GM18520 (cell line): ENCODE results near the gene CLEC17A.
A peak's percentile ranks its signal among the peaks of the same experiment; 100 is the strongest.
"Not testable (repeated sequence)": the region's sequence is repeated elsewhere in the genome, so short reads cannot be mapped to it uniquely, and the experiment has no call there.

Experiments
- ATAC-seq: cut with Tn5 transposase; IDR thresholded peaks from one replicate; pipeline ENCODE4 v1.9.1; 2021; ENCODE audit not compliant: unreplicated experiment

Gene CLEC17A

DNA sequence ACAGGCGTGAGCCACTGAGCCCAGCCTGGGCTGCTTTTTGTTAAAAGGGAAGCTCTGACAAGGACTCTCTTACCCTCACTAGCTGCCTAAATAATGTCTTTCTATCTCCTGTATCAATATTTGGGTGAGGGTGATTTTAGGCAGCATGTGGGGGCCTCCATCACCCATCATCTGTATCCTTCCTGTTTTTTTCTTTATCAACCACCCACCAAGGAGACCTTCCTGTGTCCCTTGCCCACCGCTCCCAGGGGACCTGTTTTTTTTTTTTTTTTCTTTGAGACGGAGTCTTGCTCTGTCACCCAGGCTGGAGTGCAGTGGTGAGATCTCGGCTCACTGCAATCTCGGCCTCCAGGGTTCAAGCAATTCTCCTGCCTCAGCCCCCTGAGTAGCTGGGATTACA is 5.6 kb upstream of the CLEC17A start:
- no peak for ATAC-seq

- ATAC-seq, result no peak
Measured at GRCh38 chr19:14577885-14578427, 4.9 kb upstream of the CLEC17A start.

DNA sequence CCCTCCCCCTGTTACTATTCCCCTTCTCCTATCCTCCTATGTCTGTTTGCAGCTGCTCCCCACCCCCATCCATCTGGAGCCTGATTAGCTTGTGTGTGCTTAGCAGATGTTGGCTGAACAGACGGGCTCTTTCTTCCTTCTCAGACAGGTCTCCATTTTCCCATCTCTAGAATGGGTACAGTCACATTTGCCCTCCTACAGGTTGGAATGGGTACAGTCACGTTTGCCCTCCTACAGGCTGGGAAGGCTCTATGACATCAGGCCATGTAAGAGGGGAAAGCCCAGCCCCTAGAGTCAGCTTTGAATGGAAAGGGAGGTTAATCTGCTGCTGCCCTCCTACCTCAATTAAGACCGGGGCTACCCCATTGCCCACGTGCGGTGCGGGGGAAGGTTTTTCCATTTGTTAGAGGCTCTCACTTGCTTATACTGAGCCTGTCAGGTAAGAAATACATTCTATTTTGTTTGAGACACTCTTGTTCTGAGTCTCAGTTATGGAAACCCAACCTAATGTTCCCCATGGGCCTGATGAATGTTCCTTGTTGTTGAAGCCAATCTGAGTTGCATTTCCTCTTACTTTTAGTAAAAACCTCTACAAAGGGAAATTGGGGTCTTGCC is 2.2 kb upstream of the CLEC17A start:
- no peak for ATAC-seq

- not testable (repeated sequence) for ATAC-seq
Measured at GRCh38 chr19:14584372-14584771, 1.5 kb downstream of the CLEC17A start.

- ATAC-seq, result peak; percentile 75
Measured at GRCh38 chr19:14585187-14585586, 2.3 kb downstream of the CLEC17A start.

DNA sequence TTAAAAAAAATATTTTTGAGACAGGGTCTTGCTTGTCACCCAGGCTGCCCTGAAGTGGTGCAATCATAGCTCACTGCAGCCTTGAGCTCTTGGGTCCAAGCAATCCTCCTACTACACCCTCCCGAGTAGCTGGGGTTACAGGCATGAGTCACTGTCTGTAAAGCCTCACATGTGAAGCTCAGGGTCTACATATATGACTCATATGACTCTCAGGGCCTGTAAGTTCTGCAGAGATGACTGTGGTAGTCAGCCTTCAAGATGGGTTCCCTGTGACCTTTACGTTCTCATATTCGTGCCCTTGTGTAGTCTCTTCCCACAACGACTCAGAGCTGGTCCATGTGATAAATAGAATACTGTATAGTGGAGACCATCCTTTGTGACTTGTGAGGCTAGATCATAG is 6.5 kb downstream of the CLEC17A start:
- ATAC-seq, result not testable (repeated sequence)

DNA sequence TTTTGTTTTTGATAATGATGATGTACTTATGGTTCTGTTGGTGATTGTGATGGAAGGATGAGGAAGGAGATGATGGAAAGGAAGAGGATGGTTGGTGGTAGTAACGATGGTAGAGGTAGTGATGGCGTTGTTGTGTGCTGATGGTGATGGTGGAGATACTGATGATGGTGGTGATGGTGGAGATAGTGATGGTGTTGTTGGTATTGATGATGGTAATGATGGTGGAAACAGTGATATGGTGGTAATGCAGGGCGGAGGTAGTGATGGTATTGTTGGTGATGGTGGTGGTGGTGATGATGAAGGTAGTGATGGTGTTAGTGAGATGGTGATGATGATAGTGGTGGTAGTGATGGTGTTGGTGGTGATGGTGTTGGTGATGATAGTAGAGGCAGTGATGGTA is 12.7 kb downstream of the CLEC17A start:
- no peak for ATAC-seq

DNA sequence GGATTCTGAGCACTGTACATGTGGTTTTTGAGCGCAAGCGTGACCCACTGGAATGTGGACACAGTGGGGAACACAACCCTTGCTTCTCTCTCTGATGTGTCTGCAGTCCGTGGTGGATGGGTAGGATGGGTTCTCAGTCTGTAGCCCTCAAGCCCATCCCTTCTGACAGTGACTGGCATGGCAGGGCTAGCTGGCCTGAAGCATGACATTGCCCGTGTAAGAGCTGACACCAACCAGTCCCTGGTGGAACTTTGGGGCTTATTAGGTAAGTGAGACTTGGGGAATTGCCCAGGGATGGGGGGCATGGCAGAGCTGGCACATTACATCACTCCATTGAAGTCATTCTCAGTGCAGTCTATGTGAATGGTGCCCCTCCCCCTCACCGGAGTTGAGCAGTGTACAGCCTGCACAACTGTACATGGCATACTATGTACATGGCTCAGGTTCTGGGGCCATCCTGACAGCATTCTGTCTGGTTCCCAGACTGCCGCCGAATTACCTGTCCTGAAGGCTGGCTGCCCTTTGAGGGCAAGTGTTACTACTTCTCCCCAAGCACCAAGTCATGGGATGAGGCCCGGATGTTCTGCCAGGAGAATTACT is 16.8 kb downstream of the CLEC17A start:
- ATAC-seq, result no peak

DNA sequence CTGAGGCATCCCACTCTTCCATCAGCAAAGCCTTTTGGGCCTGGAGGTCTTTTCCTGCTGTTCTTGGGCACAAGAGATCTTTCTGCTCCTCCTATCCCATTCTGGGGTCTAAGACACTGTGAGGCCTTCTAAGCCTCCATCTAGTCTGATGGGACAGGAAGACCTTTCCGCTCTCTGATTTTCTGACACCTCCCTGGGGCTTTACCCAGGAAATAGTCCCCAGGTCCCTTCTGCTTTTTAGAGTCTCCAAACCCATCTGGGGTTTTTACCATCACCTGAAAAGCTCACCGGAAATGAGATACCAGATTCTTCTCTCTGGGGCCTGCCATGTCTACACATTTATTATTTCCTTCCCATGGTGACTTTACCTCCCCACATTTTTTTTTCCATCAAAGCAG is 21.1 kb downstream of the CLEC17A start:
- peak; percentile 79 for ATAC-seq

GRCh38 chr19:14606627-14607026 is 23.7 kb downstream of the CLEC17A start:
- no peak for ATAC-seq

- no peak for ATAC-seq
Measured at GRCh38 chr19:14611051-14611450, 28.2 kb downstream of the CLEC17A start.

DNA sequence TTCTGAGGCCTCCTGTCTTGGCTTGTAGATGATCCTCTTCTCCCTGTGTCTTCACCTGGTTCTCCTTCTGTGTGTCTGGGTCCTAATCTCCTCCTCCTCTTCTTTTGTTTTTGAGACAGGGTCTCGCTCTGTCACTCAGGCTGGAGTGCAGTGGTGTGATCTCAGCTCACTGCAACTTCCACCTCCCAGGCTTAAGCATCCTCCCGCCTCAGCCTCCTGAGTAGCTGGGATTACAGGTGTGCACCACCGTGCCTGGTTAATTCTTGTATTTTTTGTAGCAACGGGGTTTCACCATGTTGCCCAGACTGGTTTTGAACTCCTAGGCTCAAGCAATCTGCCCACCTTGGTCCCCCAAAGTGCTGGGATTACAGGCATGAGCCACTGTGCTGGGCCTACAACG is 29.4 kb downstream of the CLEC17A start:
- ATAC-seq, result not testable (repeated sequence)

GRCh38 chr19:14612657-14613056 is 29.8 kb downstream of the CLEC17A start:
- no peak for ATAC-seq

DNA sequence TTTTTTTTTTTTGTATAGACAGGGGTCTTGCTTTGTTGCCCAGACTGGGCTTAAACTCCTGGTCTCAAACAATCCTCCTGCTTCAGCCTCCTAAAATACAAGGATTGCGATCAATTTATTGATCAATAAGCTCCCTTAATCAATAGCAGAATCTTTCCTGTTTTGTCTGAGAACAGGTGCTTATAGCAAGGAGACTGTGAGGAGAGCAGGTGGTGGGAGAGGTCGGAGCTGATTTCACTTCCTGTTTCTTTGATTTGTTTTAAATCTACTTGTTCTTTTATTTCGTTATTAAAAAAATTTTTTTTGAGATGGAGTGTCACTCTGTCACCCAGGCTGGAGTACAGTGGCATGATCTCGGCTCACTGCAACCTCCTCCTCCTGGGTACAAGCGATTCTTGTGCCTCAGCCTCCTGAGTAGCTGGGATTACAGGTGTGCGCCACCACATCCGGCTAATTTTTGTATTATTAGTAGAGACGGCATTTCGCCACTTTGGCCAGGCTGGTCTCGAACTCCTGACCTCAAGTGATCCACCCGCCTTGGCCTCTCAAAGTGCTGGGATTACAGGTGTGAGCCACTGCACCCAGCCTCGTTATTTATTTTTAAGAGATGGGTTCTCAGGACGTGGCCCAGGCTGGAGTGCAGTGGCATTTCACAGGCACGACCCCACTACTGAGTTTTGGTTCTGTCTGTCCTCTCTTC is 30.7 kb downstream of the CLEC17A start:
- not testable (repeated sequence) for ATAC-seq

GRCh38 chr19:14614099-14614412 is 31.2 kb downstream of the CLEC17A start:
- no peak for ATAC-seq

- no peak for ATAC-seq
Measured at GRCh38 chr19:14615623-14616022, 32.7 kb downstream of the CLEC17A start.

DNA sequence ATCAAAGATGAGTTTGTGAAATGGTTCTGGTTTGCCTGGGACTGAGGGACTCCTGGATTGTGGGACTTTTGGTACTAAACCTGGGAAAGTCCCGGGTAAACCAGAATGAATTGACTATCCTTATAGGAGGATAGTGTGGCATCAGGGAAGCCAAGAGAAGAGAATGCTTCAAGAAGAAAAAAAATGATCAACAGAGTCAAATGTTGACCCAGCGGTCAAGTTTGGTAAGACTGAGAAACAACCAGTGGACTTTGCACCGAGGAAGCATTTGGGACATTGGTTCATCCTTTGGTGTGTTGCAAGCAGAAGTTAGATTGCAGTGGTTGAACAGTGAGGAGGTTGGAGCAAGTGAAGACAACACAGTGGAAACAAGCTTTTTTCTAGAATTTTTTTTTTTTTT is 33.5 kb downstream of the CLEC17A start:
- no peak for ATAC-seq

GRCh38 chr19:14619404-14619803 is 36.5 kb downstream of the CLEC17A start:
- no peak for ATAC-seq

- not testable (repeated sequence) for ATAC-seq
Measured at GRCh38 chr19:14624491-14624890, 41.6 kb downstream of the CLEC17A start.

- ATAC-seq, result no peak
Measured at GRCh38 chr19:14629557-14629956, 46.7 kb downstream of the CLEC17A start.

DNA sequence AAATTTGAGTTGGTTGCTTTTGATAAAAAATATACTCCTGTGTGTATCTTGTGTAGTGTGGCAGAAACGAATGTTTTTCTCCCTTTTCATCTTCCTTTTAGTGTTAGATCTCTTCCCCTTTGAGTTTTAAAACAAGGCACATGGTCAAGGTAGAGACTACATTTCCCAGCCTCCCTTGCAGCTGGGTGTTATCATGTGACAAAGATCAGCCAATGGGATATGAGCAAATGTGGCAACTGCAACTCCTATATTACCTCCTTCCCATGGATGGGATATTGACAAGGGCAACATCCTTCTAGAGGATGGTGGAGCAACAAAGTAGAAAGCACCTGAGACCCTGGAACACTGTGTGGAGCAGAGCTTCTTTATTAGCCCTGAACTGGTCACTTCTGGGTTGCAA is 49.4 kb downstream of the CLEC17A start:
- ATAC-seq, result no peak

GRCh38 chr19:14639536-14640277 is 56.8 kb downstream of the CLEC17A start:
- no peak for ATAC-seq
